ENCODE measurements around the gene FBXL7. TPM values are rescaled to one million over a fixed set of nuclear protein-coding genes. Genes with fewer than 3 reads are reported as not detected.

FBXL7 gene
- total RNA-seq, 1 donor from 2014 or later: 30.4 TPM

DNA sequence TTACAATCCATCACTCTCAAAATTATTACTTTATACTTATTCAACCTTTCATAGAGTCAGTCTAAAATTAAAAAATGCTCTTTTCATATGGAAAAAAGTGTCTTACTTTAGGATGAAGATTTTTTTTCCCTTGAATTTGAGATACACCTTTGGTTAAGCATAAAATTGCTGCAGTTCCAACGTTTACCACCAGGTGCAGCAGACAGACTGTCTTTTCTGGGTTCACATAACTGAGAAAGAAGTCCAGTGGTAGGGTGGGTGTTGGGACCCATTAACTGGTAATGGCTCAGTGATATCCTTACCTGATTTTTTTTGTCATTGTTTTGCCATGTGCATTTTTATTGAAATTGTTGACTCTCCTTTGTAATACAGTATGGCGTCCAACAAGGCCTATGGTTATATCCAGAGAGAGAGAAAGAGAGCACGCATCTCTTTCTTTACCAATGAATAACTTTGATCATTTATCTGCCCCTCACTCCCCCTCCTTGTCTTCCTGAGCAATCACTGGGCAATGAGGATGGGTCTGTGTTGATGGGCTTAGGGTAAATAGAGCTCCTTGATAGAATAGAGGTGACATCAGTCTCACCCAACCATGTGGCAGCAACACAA is 98.4 kb downstream of the FBXL7 start:
- no peaks in the 10 kb centered on the region for H3K9me3 ChIP-seq
- H3K27me3 ChIP-seq: no peaks in the 10 kb centered on the region
- DNase-seq (ENCODE audit: low spot score in 2 of 2): no peak
- no peak overlapping the region for H3K4me3 ChIP-seq
- TF ChIP-seq, protein P1, sequence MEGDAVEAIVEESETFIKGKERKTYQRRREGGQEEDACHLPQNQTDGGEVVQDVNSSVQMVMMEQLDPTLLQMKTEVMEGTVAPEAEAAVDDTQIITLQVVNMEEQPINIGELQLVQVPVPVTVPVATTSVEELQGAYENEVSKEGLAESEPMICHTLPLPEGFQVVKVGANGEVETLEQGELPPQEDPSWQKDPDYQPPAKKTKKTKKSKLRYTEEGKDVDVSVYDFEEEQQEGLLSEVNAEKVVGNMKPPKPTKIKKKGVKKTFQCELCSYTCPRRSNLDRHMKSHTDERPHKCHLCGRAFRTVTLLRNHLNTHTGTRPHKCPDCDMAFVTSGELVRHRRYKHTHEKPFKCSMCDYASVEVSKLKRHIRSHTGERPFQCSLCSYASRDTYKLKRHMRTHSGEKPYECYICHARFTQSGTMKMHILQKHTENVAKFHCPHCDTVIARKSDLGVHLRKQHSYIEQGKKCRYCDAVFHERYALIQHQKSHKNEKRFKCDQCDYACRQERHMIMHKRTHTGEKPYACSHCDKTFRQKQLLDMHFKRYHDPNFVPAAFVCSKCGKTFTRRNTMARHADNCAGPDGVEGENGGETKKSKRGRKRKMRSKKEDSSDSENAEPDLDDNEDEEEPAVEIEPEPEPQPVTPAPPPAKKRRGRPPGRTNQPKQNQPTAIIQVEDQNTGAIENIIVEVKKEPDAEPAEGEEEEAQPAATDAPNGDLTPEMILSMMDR (IDR thresholded peaks at IDR 0.05): peak in 2 of 3 experiments; percentile 36 to 43
- H3K27ac ChIP-seq: no peak overlapping the region
- intact Hi-C loops (cut with DNase I): no loop called here
- no peaks in the 10 kb centered on the region for H3K4me1 ChIP-seq
- H3K36me3 ChIP-seq: no peaks in the 10 kb centered on the region

DNA sequence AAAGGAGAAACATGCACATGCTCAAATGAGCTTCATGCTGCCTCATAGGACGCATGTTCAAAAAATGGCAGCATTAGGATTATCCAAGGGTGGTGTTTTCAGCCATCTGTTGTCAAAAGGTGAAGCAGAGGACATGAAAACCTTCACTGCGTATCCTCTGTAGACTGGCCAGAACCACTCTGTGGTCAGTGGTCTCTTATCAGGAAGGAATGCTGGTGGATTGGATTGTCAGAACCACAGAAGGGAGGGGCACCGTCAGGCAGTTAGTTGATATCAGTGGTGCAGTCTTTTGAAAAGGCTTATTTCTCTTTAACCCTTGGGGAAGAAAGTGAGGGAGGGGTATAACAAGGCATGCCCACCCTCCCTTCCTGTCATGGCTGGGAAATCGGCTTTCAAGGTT is 100.1 kb downstream of the FBXL7 start:
- H3K4me3 ChIP-seq: no peak overlapping the region
- TF ChIP-seq, protein P1 (IDR thresholded peaks at IDR 0.05): no peak
- no peaks in the 10 kb centered on the region for H3K9me3 ChIP-seq
- intact Hi-C loops (cut with DNase I): no loop called here
- no peaks in the 10 kb centered on the region for H3K36me3 ChIP-seq
- H3K4me1 ChIP-seq: no peaks in the 10 kb centered on the region
- DNase-seq (ENCODE audit: low spot score in 2 of 2): no peak
- no peak overlapping the region for H3K27ac ChIP-seq
- no peaks in the 10 kb centered on the region for H3K27me3 ChIP-seq

DNA sequence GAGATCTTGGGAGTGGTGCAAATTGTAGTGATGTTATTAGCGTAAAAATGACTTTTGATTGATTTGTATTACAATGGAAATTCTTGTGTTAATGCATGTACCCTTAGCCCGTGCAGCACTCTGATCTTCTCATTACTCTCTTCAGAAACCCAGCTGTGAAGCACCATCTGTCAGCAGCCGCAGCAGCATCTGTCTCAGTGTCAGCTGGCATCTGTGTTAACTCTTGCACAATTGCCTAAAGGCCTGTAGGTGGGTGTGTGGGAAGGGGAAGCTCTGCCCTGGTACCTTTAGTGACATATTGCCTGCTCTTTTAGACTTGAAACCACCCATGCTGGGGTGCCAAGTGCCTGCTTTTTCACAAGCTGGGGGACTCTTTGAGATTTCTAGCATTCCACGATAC is 101.3 kb downstream of the FBXL7 start:
- TF ChIP-seq, protein P1 (IDR thresholded peaks at IDR 0.05): no peak
- intact Hi-C loops (cut with DNase I): no loop called here

DNA sequence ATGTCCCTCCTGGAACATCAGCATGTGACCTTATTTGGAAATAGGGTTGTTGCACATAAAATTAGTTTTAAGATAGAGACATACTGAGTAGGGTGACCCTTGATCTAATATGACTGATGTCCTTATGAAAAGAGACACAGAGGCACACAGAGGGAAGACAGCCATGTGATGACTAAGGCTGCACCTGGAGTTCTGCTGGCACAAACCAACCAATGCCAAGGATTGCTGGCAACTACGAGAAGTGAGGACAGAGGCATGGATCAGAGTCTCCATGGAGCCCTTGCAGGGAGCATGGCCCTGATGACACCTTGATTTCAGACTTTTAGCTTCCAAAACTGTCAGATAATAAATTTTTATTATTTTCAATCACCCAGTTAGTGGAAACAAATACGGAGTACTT is 101.9 kb downstream of the FBXL7 start:
- Histone ChIP-seq H3K27me3 (no peaks in the 10 kb centered on the region), H3K36me3 (no peaks in the 10 kb centered on the region), H3K27ac (no peak overlapping the region), H3K4me1 (no peaks in the 10 kb centered on the region), H3K4me3 (no peak overlapping the region), H3K9me3 (no peaks in the 10 kb centered on the region)
- intact Hi-C loops (cut with DNase I): no loop called here
- TF ChIP-seq, protein P1 (IDR thresholded peaks at IDR 0.05): no peak
- DNase-seq (ENCODE audit: low spot score in 2 of 2): no peak

More for the DNA sequence above, 101.3 kb downstream of the FBXL7 start:
- H3K9me3 ChIP-seq: no peaks in the 10 kb centered on the region
- no peaks in the 10 kb centered on the region for H3K36me3 ChIP-seq
- no peaks in the 10 kb centered on the region for H3K4me1 ChIP-seq
- no peak overlapping the region for H3K4me3 ChIP-seq
- no peak for DNase-seq (ENCODE audit: low spot score in 2 of 2)
- H3K27ac ChIP-seq: no peak overlapping the region
- H3K27me3 ChIP-seq: no peaks in the 10 kb centered on the region

DNA sequence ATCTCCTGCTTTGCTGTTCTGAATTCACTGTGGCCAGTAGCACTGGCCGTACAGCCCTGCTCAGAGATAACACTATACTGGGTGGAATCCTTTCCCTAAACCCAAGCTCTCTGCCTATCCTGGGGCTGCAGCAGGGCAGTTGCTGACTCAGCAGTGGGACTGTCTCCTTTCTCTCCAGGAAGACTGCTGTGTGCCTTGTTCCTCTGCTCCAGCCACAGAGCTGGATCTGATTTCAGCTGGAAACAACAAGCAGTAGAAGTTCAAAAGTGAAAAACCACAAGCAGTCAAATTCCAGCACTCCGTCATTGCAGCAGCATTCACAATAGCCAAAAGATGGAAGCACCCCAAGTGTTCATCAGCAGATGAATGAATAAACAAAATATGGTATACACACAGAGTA is 105.0 kb downstream of the FBXL7 start:
- TF ChIP-seq, protein P1 (IDR thresholded peaks at IDR 0.05): no peak
- intact Hi-C loops (cut with DNase I): no loop called here
- no peaks in the 10 kb centered on the region for H3K36me3 ChIP-seq
- DNase-seq (ENCODE audit: low spot score in 2 of 2): no peak
- H3K27ac ChIP-seq: no peak overlapping the region
- no peaks in the 10 kb centered on the region for H3K27me3 ChIP-seq
- H3K4me3 ChIP-seq: no peak overlapping the region
- no peaks in the 10 kb centered on the region for H3K4me1 ChIP-seq
- no peaks in the 10 kb centered on the region for H3K9me3 ChIP-seq

DNA sequence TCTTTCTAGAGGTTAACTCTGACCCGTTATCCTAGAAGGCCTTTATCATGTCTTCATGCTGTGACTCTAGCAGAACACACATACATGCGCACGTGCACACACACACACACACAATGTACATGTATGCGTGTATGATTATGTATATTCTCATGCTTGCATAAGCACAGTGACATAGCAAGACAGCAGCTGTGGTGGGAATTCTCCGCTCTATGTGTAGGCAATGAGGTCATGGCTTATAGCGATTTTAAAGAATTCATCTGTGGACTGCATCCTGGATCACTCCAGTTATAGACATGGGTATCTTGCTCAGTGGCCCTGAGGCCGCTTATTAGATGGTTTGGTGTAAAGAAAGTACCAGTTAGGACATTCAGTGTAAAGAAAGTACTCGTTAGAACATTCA is 106.2 kb downstream of the FBXL7 start:
- Histone ChIP-seq H3K9me3 (no peaks in the 10 kb centered on the region), H3K36me3 (no peaks in the 10 kb centered on the region), H3K4me3 (no peak overlapping the region), H3K4me1 (no peaks in the 10 kb centered on the region), H3K27ac (no peak overlapping the region), H3K27me3 (no peaks in the 10 kb centered on the region)
- TF ChIP-seq, protein P1 (IDR thresholded peaks at IDR 0.05): no peak
- no peak for DNase-seq (ENCODE audit: low spot score in 2 of 2)
- intact Hi-C loops (cut with DNase I): no loop called here

Measured in ascending aorta (tissue), 2 donors.